Right atrium auricular region (tissue), 2 donors: ENCODE data around the gene MT1X. TPM values are rescaled to one million over a fixed set of nuclear protein-coding genes. Genes with fewer than 3 reads are reported as not detected.

Experiments used
- DNase-seq: peaks from one replicate; pipeline ENCODE4 v3.0.0-alpha.2; 2019; ENCODE audit warnings: low spot score
- H3K27ac ChIP-seq, 2 donors: fragments of 200-600 bp; sonication (generic); 1 replicate in 1 of 2; 2 replicates in 1 of 2; pipeline ENCODE4 v1.5.1; 2016 to 2019
- H3K27me3 ChIP-seq, 2 donors: fragments of 200-600 bp; sonication (generic); one replicate each; pipeline versions ENCODE4 v1.5.1 to v1.6.0; 2017 to 2019
- H3K36me3 ChIP-seq: fragments of 200-600 bp; sonication (generic); one replicate; pipeline ENCODE4 v1.5.1; 2016
- H3K4me1 ChIP-seq, 2 donors: fragments of 200-600 bp; sonication (generic); one replicate each; pipeline versions ENCODE4 v1.5.1 to v1.6.0; 2017 to 2019
- H3K4me3 ChIP-seq, 2 donors: fragments of 200-600 bp; sonication (generic); 1 replicate in 1 of 2; 2 replicates in 1 of 2; pipeline ENCODE4 v1.5.1; 2017 to 2019; ENCODE audit warnings: mild to moderate bottlenecking in 1 of 2, moderate library complexity in 1 of 2
- H3K9me3 ChIP-seq, 2 donors: fragments of 200-600 bp; sonication (generic); one replicate each; pipeline ENCODE4 v1.5.1; 2019
- total RNA-seq, 2 donors: library from RNA; depleted of rRNA; stranded (reverse); fragments of >200 nt; gene quantifications; one replicate each; pipeline ENCODE4 v1.1.0, GENCODE V29; 2016
- TF ChIP-seq, protein P1 (sequence below), 2 donors: fragments of 200-600 bp; sonication (generic); IDR thresholded peaks; one replicate each; pipeline ENCODE4 v1.5.1; 2019; ENCODE audit warnings: antibody characterized with exemption in 2 of 2

The MT1X gene
- total RNA-seq, 2 donors from 2014 or later = 193 to 287 TPM

DNA sequence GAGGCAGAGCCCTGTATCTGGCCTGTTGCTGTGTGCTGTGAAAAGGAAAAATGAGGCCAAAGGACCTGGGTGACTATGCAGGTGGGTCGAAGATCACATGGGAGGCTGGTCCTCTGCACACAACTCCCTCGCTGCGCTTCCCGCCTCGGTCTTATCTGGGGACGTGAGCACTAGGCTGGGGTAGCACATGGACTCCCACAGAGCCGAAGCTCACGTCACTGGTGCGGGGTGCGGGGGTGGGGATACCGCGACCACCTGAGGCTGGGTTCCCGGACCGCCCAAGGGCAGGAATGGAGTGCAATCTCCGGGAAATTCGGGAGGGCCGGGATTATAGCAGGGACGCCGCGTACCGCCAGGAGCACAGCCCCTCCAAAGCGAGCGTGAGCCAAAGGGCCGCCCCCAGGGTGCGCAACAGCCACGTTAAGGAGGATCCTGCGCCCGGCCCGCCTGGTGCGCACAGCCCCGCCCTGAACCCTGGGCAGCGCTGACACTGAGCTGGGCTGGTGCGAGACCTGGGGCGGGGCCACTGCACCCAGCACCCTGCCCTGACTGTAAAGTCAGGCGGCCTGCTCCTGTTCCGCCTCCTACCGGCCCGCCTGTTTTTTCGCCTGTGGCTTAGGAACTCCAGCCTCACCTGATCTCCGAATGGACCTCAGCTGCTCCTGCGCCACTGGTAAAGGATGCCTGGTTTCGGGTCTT is 39.0 kb upstream of the MT1X start:
- no peaks in the 10 kb centered on the region for H3K27me3 ChIP-seq
- no peaks in the 10 kb centered on the region for H3K9me3 ChIP-seq
- TF ChIP-seq, protein P1, sequence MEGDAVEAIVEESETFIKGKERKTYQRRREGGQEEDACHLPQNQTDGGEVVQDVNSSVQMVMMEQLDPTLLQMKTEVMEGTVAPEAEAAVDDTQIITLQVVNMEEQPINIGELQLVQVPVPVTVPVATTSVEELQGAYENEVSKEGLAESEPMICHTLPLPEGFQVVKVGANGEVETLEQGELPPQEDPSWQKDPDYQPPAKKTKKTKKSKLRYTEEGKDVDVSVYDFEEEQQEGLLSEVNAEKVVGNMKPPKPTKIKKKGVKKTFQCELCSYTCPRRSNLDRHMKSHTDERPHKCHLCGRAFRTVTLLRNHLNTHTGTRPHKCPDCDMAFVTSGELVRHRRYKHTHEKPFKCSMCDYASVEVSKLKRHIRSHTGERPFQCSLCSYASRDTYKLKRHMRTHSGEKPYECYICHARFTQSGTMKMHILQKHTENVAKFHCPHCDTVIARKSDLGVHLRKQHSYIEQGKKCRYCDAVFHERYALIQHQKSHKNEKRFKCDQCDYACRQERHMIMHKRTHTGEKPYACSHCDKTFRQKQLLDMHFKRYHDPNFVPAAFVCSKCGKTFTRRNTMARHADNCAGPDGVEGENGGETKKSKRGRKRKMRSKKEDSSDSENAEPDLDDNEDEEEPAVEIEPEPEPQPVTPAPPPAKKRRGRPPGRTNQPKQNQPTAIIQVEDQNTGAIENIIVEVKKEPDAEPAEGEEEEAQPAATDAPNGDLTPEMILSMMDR (IDR thresholded peaks at IDR 0.05) = peak in 1 of 2 donors; percentile 71
- H3K27ac ChIP-seq = peak overlapping the region in 1 of 2 donors; percentile 44
- peaks cover 0 to 20% of the 10 kb centered on the region in 2 donors for H3K4me1 ChIP-seq
- DNase-seq = peak; percentile 78
- peak overlapping the region; percentile 13 to 50 for H3K4me3 ChIP-seq
- no peaks in the 10 kb centered on the region for H3K36me3 ChIP-seq

GRCh38 chr16:56643833-56644232 is 38.4 kb upstream of the MT1X start:
- H3K36me3 ChIP-seq = no peaks in the 10 kb centered on the region
- H3K27ac ChIP-seq = peak overlapping the region in 1 of 2 donors; percentile 44
- peaks cover 0 to 14% of the 10 kb centered on the region in 2 donors for H3K4me1 ChIP-seq
- TF ChIP-seq, protein P1 (IDR thresholded peaks at IDR 0.05) = peak in 1 of 2 donors; percentile 1
- H3K9me3 ChIP-seq = no peaks in the 10 kb centered on the region
- no peaks in the 10 kb centered on the region for H3K27me3 ChIP-seq
- DNase-seq = no peak
- peak overlapping the region in 1 of 2 donors; percentile 50 for H3K4me3 ChIP-seq

DNA sequence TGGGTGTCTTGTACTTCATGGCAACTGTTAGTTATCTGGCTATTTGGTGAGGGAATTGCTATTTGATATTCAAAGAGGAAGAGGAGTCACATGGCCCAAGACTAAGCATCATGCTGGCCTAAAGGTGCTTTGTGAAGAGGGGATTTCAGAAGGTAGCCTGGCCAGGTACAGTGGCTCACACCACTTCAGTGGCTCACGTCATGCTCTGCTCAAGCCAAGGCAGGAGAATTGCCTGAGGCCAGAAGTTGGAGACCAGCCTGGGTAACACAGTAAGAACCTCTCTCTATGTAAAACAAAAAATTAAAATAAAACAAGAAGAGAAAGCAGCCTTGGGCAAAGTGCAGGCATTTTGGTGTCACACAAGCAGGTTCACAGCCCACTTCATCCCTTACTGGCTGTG is 37.0 kb upstream of the MT1X start:
- no peak for DNase-seq
- TF ChIP-seq, protein P1 (IDR thresholded peaks at IDR 0.05) = no peak
- Histone ChIP-seq H3K4me1 (peaks cover 0 to 10% of the 10 kb centered on the region in 2 donors), H3K27ac (no peak overlapping the region), H3K36me3 (no peaks in the 10 kb centered on the region), H3K4me3 (no peak overlapping the region), H3K27me3 (no peaks in the 10 kb centered on the region), H3K9me3 (no peaks in the 10 kb centered on the region)

GRCh38 chr16:56645838-56646237 is 36.4 kb upstream of the MT1X start:
- H3K27me3 ChIP-seq = no peaks in the 10 kb centered on the region
- peaks cover 0 to 10% of the 10 kb centered on the region in 2 donors for H3K4me1 ChIP-seq
- H3K36me3 ChIP-seq = no peaks in the 10 kb centered on the region
- TF ChIP-seq, protein P1 (IDR thresholded peaks at IDR 0.05) = no peak
- H3K4me3 ChIP-seq = no peak overlapping the region
- no peaks in the 10 kb centered on the region for H3K9me3 ChIP-seq
- no peak for DNase-seq
- H3K27ac ChIP-seq = no peak overlapping the region

DNA sequence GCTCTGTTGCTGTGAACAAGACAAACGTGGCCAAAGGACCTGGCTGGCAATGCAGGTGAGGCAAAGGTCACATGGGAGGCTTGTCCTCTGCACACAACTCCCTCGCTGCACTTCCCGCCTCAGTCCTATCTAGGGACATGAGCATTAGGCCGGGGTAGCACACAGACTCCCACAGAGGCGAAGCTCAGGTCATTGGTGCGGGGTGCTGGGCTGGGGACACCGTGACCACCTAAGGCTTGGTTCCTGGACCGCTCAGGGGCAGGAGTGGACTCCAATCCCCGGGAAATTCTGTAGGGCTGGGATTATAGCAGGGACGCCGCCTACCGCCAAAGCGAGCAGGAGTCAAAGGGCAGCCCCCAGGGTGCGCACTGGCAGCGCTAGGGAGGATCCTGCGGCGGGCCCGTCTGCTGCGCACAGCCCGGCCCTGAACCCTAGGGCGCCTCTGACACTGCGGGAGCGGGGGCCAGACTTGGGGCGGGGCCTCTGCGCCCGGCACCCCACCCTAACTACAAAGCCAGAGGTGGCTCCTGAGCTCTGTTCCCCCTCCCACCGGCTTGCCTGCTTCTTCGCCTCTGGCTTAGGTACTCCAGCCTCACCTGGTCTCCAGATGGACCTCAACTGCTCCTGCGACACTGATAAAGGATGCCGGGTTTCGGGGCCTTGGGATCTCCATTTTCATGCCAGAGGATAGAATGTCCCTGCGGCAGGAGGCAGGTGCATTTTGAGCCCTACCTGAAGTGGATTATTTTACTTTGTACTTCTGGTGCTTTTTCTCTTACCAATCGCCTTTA is 34.4 kb upstream of the MT1X start:
- peaks cover 0 to 10% of the 10 kb centered on the region in 2 donors for H3K4me1 ChIP-seq
- H3K36me3 ChIP-seq = no peaks in the 10 kb centered on the region
- no peaks in the 10 kb centered on the region for H3K9me3 ChIP-seq
- DNase-seq = no peak
- no peak overlapping the region for H3K27ac ChIP-seq
- no peaks in the 10 kb centered on the region for H3K27me3 ChIP-seq
- TF ChIP-seq, protein P1 (IDR thresholded peaks at IDR 0.05) = no peak
- H3K4me3 ChIP-seq = no peak overlapping the region
